RWPE1 (cell line): ENCODE data around the gene CASZ1.

ENCODE experiments used
- CTCF ChIA-PET: fragments of 350-600 bp; sonication (Branson Sonifier 250); formaldehyde crosslinking; extraction: SDS; loops from one replicate; lab custom pipeline; 2021; lab: Yijun Ruan, JAX
- POLR2A ChIA-PET: fragments of 400-600 bp; formaldehyde crosslinking; extraction: SDS; loops from one replicate; lab custom pipeline; 2020; ENCODE audit warnings: antibody characterized with exemption; ENCODE audit not compliant: low non-redundant PET; lab: Yijun Ruan, JAX
- DNase-seq: peaks from one replicate; pipeline ENCODE4 v3.0.0; 2012; ENCODE audit warnings: low spot score
- H3K27ac ChIP-seq: fragments of 450-650 bp; 2 replicates; pipeline ENCODE4 v1.5.1; 2017
- TF ChIP-seq, protein P1 (sequence below): fragments of 450-650 bp; conservative IDR thresholded peaks from 2 replicates; pipeline ENCODE4 v1.5.1; 2017; ENCODE audit warnings: low read depth, mild to moderate bottlenecking

The CASZ1 gene

DNA sequence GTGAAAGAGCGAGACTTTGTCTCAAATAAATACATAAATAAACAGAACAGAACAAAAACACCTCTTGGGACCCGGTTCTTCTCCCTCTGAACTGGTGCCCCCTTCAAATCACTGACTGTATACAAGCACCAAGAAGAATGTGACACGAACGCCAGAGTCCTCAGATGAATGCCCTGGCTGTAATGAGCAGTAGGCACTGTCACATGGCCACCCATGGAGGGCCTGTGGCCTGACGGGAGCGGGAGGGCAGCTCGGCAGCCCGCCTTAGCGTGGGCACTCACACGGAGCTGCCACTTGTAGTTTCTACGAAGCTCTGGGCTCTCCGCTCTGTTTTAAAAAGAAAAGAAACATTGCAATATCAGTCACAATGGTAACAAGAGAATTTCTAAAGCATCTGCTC lies 175.7 kb downstream of the CASZ1 start:
- ChIA-PET POLR2A (no interaction called here), CTCF (no interaction called here)
- H3K27ac ChIP-seq: peak overlapping the region; percentile 45; the same call in 1 of the 2 replicates
- DNase-seq: no peak
- TF ChIP-seq, protein P1, sequence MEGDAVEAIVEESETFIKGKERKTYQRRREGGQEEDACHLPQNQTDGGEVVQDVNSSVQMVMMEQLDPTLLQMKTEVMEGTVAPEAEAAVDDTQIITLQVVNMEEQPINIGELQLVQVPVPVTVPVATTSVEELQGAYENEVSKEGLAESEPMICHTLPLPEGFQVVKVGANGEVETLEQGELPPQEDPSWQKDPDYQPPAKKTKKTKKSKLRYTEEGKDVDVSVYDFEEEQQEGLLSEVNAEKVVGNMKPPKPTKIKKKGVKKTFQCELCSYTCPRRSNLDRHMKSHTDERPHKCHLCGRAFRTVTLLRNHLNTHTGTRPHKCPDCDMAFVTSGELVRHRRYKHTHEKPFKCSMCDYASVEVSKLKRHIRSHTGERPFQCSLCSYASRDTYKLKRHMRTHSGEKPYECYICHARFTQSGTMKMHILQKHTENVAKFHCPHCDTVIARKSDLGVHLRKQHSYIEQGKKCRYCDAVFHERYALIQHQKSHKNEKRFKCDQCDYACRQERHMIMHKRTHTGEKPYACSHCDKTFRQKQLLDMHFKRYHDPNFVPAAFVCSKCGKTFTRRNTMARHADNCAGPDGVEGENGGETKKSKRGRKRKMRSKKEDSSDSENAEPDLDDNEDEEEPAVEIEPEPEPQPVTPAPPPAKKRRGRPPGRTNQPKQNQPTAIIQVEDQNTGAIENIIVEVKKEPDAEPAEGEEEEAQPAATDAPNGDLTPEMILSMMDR: no peak

DNA sequence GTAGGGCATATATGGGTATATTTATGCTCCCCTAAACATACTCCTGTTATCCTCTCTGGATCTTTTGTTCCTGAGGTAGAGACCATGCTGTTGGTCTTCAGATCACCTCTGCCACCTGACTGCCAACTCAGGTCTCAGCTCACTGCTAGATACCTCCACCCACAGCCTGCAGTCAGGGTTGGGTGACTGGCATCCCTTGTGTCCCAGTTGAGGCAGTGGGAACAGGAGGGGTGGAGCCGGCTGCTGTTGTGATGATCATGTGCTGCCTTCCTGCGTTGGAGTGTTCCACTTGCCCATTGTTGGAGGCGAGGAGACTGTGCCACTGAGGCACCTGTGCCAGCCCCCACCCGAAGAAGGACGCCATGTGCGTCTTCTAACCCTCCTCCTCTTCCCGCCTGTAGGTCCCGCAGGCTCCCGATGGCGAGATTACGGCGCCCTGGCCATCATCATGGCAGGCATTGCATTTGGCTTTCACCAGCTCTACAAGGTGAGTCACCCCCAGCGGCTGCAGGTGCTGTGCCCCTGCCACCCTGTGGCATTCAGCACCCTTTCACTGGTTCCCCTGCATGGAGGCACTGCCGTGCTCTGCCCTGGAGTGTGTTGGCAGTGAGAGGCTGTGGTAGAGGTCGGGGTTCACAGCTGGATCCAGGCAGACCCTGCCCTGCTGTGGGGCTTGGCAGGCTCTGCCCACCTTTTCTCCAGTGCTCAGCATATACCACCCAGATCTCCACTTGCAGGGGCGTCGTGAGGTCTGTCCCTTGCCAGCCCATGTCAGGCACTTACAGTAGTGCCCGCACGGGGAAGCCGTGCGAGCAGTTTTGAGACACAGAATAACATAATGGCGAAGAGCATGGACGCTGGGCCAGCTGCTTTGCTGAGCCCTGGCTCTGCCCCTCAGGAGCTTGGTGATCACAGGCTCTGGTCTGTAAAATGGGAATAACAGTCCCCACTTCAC lies 178.2 kb downstream of the CASZ1 start:
- DNase-seq: no peak
- H3K27ac ChIP-seq: peak overlapping the region; percentile 45
- ChIA-PET POLR2A (no interaction called here), CTCF (interaction anchor here (1.0 kb wide), 1 partner anchor 419 kb away, joined by 3 read pairs; no protein-coding TSS in a partner anchor)
- TF ChIP-seq, protein P1: no peak

DNA sequence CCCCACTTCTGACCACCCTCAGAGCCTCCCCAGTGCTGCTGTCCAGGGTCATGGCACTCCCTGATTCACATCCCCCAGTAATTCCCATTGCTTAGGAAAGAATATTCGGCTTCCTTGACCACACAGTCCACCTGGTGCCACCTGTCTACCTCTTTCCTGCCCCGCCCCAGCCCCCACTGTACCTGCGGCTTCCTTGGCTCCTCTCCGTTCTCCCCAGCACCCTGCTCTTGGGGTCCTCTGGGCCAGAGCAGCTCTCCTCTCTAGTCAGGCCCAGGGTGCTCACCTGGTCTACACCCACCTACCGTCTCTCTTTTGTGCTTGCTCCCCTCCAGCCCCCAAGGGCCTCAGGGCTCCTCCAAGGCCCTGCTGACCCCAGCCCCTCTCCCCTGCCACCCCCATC lies 179.1 kb downstream of the CASZ1 start:
- ChIA-PET POLR2A (no interaction called here), CTCF (no interaction called here)
- TF ChIP-seq, protein P1: no peak
- no peak overlapping the region for H3K27ac ChIP-seq
- no peak for DNase-seq

DNA sequence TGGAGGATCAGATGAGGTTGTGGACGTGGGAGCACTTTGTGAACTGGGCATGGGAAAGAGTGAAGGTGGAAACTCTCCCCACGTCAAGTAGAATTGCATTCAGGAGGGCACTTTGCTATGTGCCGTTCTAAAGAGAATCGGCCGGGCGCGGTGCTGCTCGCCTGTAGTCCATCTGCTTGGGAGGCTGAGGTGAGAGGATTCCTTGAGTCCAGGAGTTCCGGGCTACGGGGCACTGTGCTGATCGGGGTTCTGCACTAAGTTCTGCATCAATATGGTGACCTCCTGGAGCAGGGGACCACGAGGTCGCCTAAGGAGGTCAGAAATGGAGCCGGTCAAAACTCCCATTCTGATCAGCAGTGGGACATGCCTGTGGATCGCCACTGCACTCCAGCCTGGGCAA lies 179.8 kb downstream of the CASZ1 start:
- no peak for DNase-seq
- CTCF ChIA-PET: no interaction called here
- POLR2A ChIA-PET: no interaction called here
- TF ChIP-seq, protein P1: no peak
- H3K27ac ChIP-seq: no peak overlapping the region

DNA sequence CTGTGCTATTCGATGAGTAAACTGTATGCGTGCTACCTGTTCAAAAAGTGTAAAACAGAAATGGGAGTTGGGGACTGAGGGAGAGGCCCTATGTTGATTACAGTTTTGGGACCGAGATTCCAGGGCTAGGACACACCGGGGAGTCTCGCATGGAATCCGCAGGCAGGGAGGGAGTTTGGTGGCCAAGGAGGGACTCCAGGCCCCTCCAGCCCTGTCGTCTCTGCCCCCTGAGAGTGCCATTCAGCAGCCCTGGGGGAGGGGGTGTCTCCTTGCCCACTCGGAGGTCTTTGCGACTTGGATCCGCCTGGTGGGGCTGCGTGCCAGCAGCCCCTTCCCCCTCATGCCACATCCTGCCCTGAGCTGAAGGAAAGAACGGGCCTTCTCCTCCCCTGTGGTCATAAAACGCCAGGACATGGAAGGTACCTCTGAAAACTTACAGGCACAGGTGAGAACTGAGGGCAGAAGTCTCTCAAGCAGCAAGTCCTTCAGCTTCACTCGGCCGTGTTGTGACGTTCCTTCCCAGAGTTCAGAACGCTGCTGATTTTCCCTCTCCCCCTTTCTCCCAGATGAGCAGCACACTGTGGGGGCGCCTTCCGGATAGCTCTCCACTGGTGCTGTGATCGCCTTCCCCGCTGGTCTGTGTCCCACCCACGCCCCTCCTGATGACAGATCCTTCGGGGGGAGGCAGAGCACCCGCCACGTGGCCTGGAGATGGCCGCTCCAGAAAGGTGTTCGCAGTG lies 180.3 kb downstream of the CASZ1 start:
- TF ChIP-seq, protein P1: no peak
- H3K27ac ChIP-seq: no peak overlapping the region
- POLR2A ChIA-PET: no interaction called here
- DNase-seq: no peak
- CTCF ChIA-PET: interaction anchor here (0.7 kb wide), 1 partner anchor 706 kb away, joined by 3 read pairs; no protein-coding TSS in a partner anchor

DNA sequence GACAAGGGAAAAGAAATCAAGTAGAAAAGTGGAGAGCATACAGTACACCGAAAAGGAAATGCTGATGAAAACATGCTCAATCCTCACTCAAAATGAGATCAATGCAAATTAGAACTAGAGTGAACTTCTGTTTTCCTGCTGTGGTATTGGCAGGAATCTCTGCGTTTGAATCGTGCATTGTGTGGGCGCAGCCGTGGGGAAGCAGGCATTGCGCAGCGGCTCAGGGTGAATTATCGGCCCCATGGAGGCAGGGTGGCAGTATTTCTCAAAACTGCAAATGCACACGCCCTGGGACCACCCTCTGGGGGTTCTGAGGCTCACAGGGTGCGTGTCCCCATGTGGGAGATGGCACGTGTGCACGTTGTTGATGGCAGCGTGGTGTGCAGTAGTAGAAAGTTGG lies 181.1 kb downstream of the CASZ1 start:
- CTCF ChIA-PET: no interaction called here
- no peak for DNase-seq

More for the DNA sequence above, 181.1 kb downstream of the CASZ1 start:
- POLR2A ChIA-PET: no interaction called here
- H3K27ac ChIP-seq: no peak overlapping the region
- TF ChIP-seq, protein P1: no peak
